PFSK-1 (cell line): ENCODE results near the gene OSBPL3.

Experiments used
- POLR2AphosphoS5 ChIP-seq: IDR thresholded peaks from 2 replicates; pipeline ENCODE4 v1.6.1; 2012; ENCODE audit warnings: low read depth, mild to moderate bottlenecking, control low read depth, low read length, moderate library complexity
- REST ChIP-seq, 2 experiments: IDR thresholded peaks; 2 replicates each; pipeline versions ENCODE4 v1.6.1 to v1.8.0; 2011 to 2012; ENCODE audit warnings: low read depth in 2 of 2, low read length in 2 of 2, control low read depth in 1 of 2, inconsistent platforms in 1 of 2, mild to moderate bottlenecking in 1 of 2, moderate library complexity in 1 of 2; ENCODE audit not compliant: insufficient read depth in 1 of 2
- SIN3A ChIP-seq: IDR thresholded peaks from 2 replicates; pipeline ENCODE4 v1.6.1; 2012; ENCODE audit warnings: mild to moderate bottlenecking, low read length, moderate library complexity, borderline replicate concordance; ENCODE audit not compliant: insufficient read depth
- TAF1 ChIP-seq: IDR thresholded peaks from 2 replicates; pipeline ENCODE4 v1.6.1; 2012; ENCODE audit warnings: low read length, control low read depth, borderline replicate concordance; ENCODE audit not compliant: insufficient read depth

- TF ChIP-seq REST (IDR thresholded peaks at IDR 0.05; ENCODE audit: insufficient read depth in 1 of 2, low read depth in 2 of 2, low read length in 2 of 2) (no peak), TAF1 (no peak), POLR2AphosphoS5 (no peak), SIN3A (no peak)
Measured at GRCh38 chr7:24920451-24921361, 59.3 kb downstream of the OSBPL3 start.
